Activated CD4-positive, alpha-beta T cell treated with anti-CD3 and anti-CD28 coated beads, Interleukin-2, amount 10 ng/mL, durations not matched to agents 7 days and 5 days (primary cell): ENCODE data around the gene NRXN2. TPM values are rescaled to one million over a fixed set of nuclear protein-coding genes. Genes with fewer than 3 reads are reported as not detected.

Experiments used
- CTCF ChIA-PET: fragments of 350-600 bp; sonication (Branson Sonifier 250); formaldehyde crosslinking; loops from one replicate; lab custom pipeline; 2021; ENCODE audit warnings: antibody characterized with exemption; lab: Charles Lee
- POLR2A ChIA-PET: fragments of 350-600 bp; sonication (Branson Sonifier 250); formaldehyde crosslinking; loops from one replicate; lab custom pipeline; 2021; ENCODE audit warnings: antibody characterized with exemption; lab: Charles Lee
- DNase-seq: peaks from one replicate; pipeline ENCODE4 v3.0.0-alpha.2; 2020
- H3K27ac Mint-ChIP-seq: one replicate; pipeline ENCODE4 v1.8.0; 2021; ENCODE audit warnings: mild to moderate bottlenecking, moderate library complexity, mixed read lengths
- H3K27me3 Mint-ChIP-seq: one replicate; pipeline ENCODE4 v1.8.0; 2021; ENCODE audit warnings: mixed read lengths
- H3K36me3 Mint-ChIP-seq: one replicate; pipeline ENCODE4 v1.8.0; 2021; ENCODE audit warnings: low read depth, mixed read lengths
- H3K4me1 Mint-ChIP-seq: one replicate; pipeline ENCODE4 v1.8.0; 2021; ENCODE audit warnings: mixed read lengths
- H3K4me3 Mint-ChIP-seq: one replicate; pipeline ENCODE4 v1.8.0; 2021; ENCODE audit warnings: mild to moderate bottlenecking, moderate library complexity, mixed read lengths
- H3K9me3 Mint-ChIP-seq: one replicate; pipeline ENCODE4 v1.8.0; 2021; ENCODE audit warnings: mixed read lengths
- total RNA-seq, 2 experiments: library from RNA; stranded (reverse); gene quantifications; one replicate each; pipeline ENCODE4 v1.2.3, GENCODE V29; 2021

NRXN2 gene
- total RNA-seq, 2 experiments from 2014 or later: 0.07 to 0.15 TPM

- POLR2A ChIA-PET: no interaction called here
- Mint-ChIP-seq H3K36me3 (peaks cover 52% of the 10 kb centered on the region), H3K27me3 (no peaks in the 10 kb centered on the region), H3K9me3 (no peaks in the 10 kb centered on the region), H3K4me3 (no peak overlapping the region), H3K4me1 (peaks cover 30% of the 10 kb centered on the region), H3K27ac (no peak overlapping the region)
- no peak for DNase-seq
- CTCF ChIA-PET: interaction anchor here (0.5 to 1.2 kb wide), 4 partner anchors 18 to 527 kb away, joined by 3 read pairs; partner anchors contain the start of genes ARL2 and SF1
These were observed 16.9 kb upstream of the NRXN2 start for GRCh38 chr11:64739871-64740270.

GRCh38 chr11:64736654-64737053, 13.7 kb upstream of the NRXN2 start:
- Mint-ChIP-seq H3K36me3 (peaks cover 61% of the 10 kb centered on the region), H3K27ac (no peak overlapping the region), H3K4me1 (peaks cover 33% of the 10 kb centered on the region), H3K4me3 (no peak overlapping the region), H3K9me3 (no peaks in the 10 kb centered on the region), H3K27me3 (no peaks in the 10 kb centered on the region)
- POLR2A ChIA-PET: interaction anchor here (0.7 kb wide), 1 partner anchor 299 kb away, joined by 3 read pairs; no protein-coding TSS in a partner anchor
- CTCF ChIA-PET: interaction anchor here (0.6 to 1.5 kb wide), 3 partner anchors 10 to 76 kb away, joined by 3 read pairs; no protein-coding TSS in a partner anchor
- DNase-seq: no peak

GRCh38 chr11:64735725-64736259, 12.8 kb upstream of the NRXN2 start:
- no peak overlapping the region for H3K27ac Mint-ChIP-seq
- ChIA-PET POLR2A (interaction anchor here (0.7 kb wide), 1 partner anchor 299 kb away, joined by 3 read pairs; no protein-coding TSS in a partner anchor), CTCF (interaction anchor here (1.1 to 2.1 kb wide), 3 partner anchors 9 to 77 kb away, joined by 3 to 8 read pairs (median 3); no protein-coding TSS in a partner anchor)
- H3K27me3 Mint-ChIP-seq: no peaks in the 10 kb centered on the region
- H3K36me3 Mint-ChIP-seq: peaks cover 60% of the 10 kb centered on the region
- DNase-seq: no peak
- H3K9me3 Mint-ChIP-seq: no peaks in the 10 kb centered on the region
- H3K4me1 Mint-ChIP-seq: peaks cover 25% of the 10 kb centered on the region
- no peak overlapping the region for H3K4me3 Mint-ChIP-seq

- no peak for DNase-seq
- Mint-ChIP-seq H3K27ac (no peak overlapping the region), H3K9me3 (no peaks in the 10 kb centered on the region), H3K27me3 (no peaks in the 10 kb centered on the region), H3K4me3 (no peak overlapping the region), H3K4me1 (peaks cover 18% of the 10 kb centered on the region), H3K36me3 (peaks cover 61% of the 10 kb centered on the region)
- POLR2A ChIA-PET: no interaction called here
- CTCF ChIA-PET: interaction anchor here (0.6 to 2.4 kb wide), 4 partner anchors 8 to 1835 kb away, joined by 3 to 9 read pairs (median 6); partner anchors contain the start of gene RASGRP2
These were observed 12.1 kb upstream of the NRXN2 start for GRCh38 chr11:64734811-64735724.

- DNase-seq: no peak
- H3K4me1 Mint-ChIP-seq: peaks cover 15% of the 10 kb centered on the region
- no peaks in the 10 kb centered on the region for H3K9me3 Mint-ChIP-seq
- CTCF ChIA-PET: no interaction called here
- H3K4me3 Mint-ChIP-seq: no peak overlapping the region
- POLR2A ChIA-PET: no interaction called here
- H3K36me3 Mint-ChIP-seq: peaks cover 61% of the 10 kb centered on the region
- H3K27me3 Mint-ChIP-seq: no peaks in the 10 kb centered on the region
- H3K27ac Mint-ChIP-seq: no peak overlapping the region
These were observed 8.6 kb upstream of the NRXN2 start for GRCh38 chr11:64731601-64732000.

- Mint-ChIP-seq H3K27ac (no peak overlapping the region), H3K4me3 (no peak overlapping the region), H3K27me3 (no peaks in the 10 kb centered on the region), H3K9me3 (no peaks in the 10 kb centered on the region), H3K36me3 (peaks cover 51% of the 10 kb centered on the region), H3K4me1 (peaks cover 13% of the 10 kb centered on the region)
- no peak for DNase-seq
- ChIA-PET CTCF (interaction anchor here (0.8 kb wide), 1 partner anchor 41 kb away, joined by 3 read pairs; no protein-coding TSS in a partner anchor), POLR2A (no interaction called here)
These were observed 6.9 kb upstream of the NRXN2 start for GRCh38 chr11:64729851-64730382.

GRCh38 chr11:64728757-64729365, 5.9 kb upstream of the NRXN2 start:
- CTCF ChIA-PET: no interaction called here
- Mint-ChIP-seq H3K27me3 (no peaks in the 10 kb centered on the region), H3K4me3 (no peak overlapping the region), H3K27ac (no peak overlapping the region), H3K36me3 (peaks cover 46% of the 10 kb centered on the region), H3K9me3 (no peaks in the 10 kb centered on the region), H3K4me1 (peaks cover 16% of the 10 kb centered on the region)
- POLR2A ChIA-PET: interaction anchor here (0.6 kb wide), 1 partner anchor 413 kb away, joined by 5 read pairs; no protein-coding TSS in a partner anchor
- DNase-seq: no peak

- Mint-ChIP-seq H3K27me3 (peaks cover 5% of the 10 kb centered on the region), H3K4me3 (no peak overlapping the region), H3K27ac (no peak overlapping the region), H3K9me3 (no peaks in the 10 kb centered on the region), H3K4me1 (peaks cover 15% of the 10 kb centered on the region), H3K36me3 (peaks cover 38% of the 10 kb centered on the region)
- DNase-seq: no peak
- POLR2A ChIA-PET: no interaction called here
- CTCF ChIA-PET: interaction anchor here (0.7 to 1.5 kb wide), 3 partner anchors 9 to 38 kb away, joined by 3 to 4 read pairs (median 3); no protein-coding TSS in a partner anchor
These were observed 4.0 kb upstream of the NRXN2 start for GRCh38 chr11:64726867-64727530.

GRCh38 chr11:64726211-64726641, 3.2 kb upstream of the NRXN2 start:
- H3K4me1 Mint-ChIP-seq: peaks cover 15% of the 10 kb centered on the region
- H3K4me3 Mint-ChIP-seq: no peak overlapping the region
- no peak for DNase-seq
- no peaks in the 10 kb centered on the region for H3K9me3 Mint-ChIP-seq
- peaks cover 7% of the 10 kb centered on the region for H3K27me3 Mint-ChIP-seq
- peaks cover 32% of the 10 kb centered on the region for H3K36me3 Mint-ChIP-seq
- ChIA-PET CTCF (no interaction called here), POLR2A (no interaction called here)
- no peak overlapping the region for H3K27ac Mint-ChIP-seq

- H3K4me3 Mint-ChIP-seq: peak overlapping the region; percentile 20
- DNase-seq: no peak
- H3K27ac Mint-ChIP-seq: peak overlapping the region; percentile 32
- ChIA-PET CTCF (no interaction called here), POLR2A (no interaction called here)
- peaks cover 15% of the 10 kb centered on the region for H3K4me1 Mint-ChIP-seq
- H3K9me3 Mint-ChIP-seq: no peaks in the 10 kb centered on the region
- peaks cover 21% of the 10 kb centered on the region for H3K36me3 Mint-ChIP-seq
- H3K27me3 Mint-ChIP-seq: peaks cover 20% of the 10 kb centered on the region
These were observed 2.0 kb upstream of the NRXN2 start for GRCh38 chr11:64724863-64725532.

- Mint-ChIP-seq H3K27ac (peak overlapping the region; percentile 25), H3K4me3 (peak overlapping the region; percentile 58), H3K9me3 (no peaks in the 10 kb centered on the region), H3K4me1 (peaks cover 15% of the 10 kb centered on the region), H3K36me3 (peaks cover 16% of the 10 kb centered on the region), H3K27me3 (peaks cover 28% of the 10 kb centered on the region)
- no peak for DNase-seq
- POLR2A ChIA-PET: no interaction called here
- CTCF ChIA-PET: interaction anchor here (0.6 kb wide), 1 partner anchor 51 kb away, joined by 3 read pairs; no protein-coding TSS in a partner anchor
These were observed 1.2 kb upstream of the NRXN2 start for GRCh38 chr11:64723907-64724862.
